Right lung (tissue), 5 donors: Measurements from ENCODE around the gene RBPMS2. TPM values are rescaled to one million over a fixed set of nuclear protein-coding genes. Genes with fewer than 3 reads are reported as not detected.
A peak's percentile ranks its signal among the peaks of the same experiment; 100 is the strongest.

Experiments used
- DNase-seq, 2 donors: peaks; one replicate each; pipeline ENCODE4 v3.0.0-alpha.2; 2013
- polyA plus RNA-seq, 5 donors: library from polyadenylated mRNA; unstranded; fragments of 120-200 nt; gene quantifications; one replicate each; pipeline versions ENCODE4 v1.2.1 to v1.2.3, GENCODE V29; 2013; ENCODE audit warnings: inconsistent platforms in 1 of 5, low replicate concordance in 1 of 5; ENCODE audit not compliant: insufficient read length in 5 of 5, insufficient read depth in 1 of 5

RBPMS2 gene
- polyA plus RNA-seq, 5 donors = 6.1 to 10.5 (median 7.6) TPM

GRCh38 chr15:64731012-64731804 lies 44.2 kb downstream of the RBPMS2 start:
- peak; percentile 70 to 77 for DNase-seq

GRCh38 chr15:64730151-64730550 lies 45.2 kb downstream of the RBPMS2 start:
- DNase-seq = no peak

GRCh38 chr15:64720188-64720587 lies 55.2 kb downstream of the RBPMS2 start:
- no peak for DNase-seq

GRCh38 chr15:64717735-64718495 lies 57.5 kb downstream of the RBPMS2 start:
- no peak for DNase-seq

- DNase-seq = no peak
Observed at GRCh38 chr15:64717130-64717529, 58.3 kb downstream of the RBPMS2 start.

GRCh38 chr15:64716452-64716851 lies 58.9 kb downstream of the RBPMS2 start:
- no peak for DNase-seq

GRCh38 chr15:64713592-64713991 lies 61.8 kb downstream of the RBPMS2 start:
- DNase-seq = no peak

- DNase-seq = no peak
Observed at GRCh38 chr15:64712353-64712752, 63.0 kb downstream of the RBPMS2 start.

GRCh38 chr15:64710676-64711428 lies 64.5 kb downstream of the RBPMS2 start:
- no peak for DNase-seq

GRCh38 chr15:64706011-64706911 lies 69.1 kb downstream of the RBPMS2 start:
- DNase-seq = no peak

GRCh38 chr15:64705006-64705405 lies 70.4 kb downstream of the RBPMS2 start:
- no peak for DNase-seq

- no peak for DNase-seq
Observed at GRCh38 chr15:64703632-64703959, 71.8 kb downstream of the RBPMS2 start.

- peak; percentile 96 to 97 for DNase-seq
Observed at GRCh38 chr15:64702816-64703631, 72.4 kb downstream of the RBPMS2 start.

GRCh38 chr15:64701482-64702184 lies 73.8 kb downstream of the RBPMS2 start:
- DNase-seq = no peak

GRCh38 chr15:64701051-64701450 lies 74.3 kb downstream of the RBPMS2 start:
- DNase-seq = no peak

- peak; percentile 65 to 70 for DNase-seq
Observed at GRCh38 chr15:64699751-64700388, 75.5 kb downstream of the RBPMS2 start.

GRCh38 chr15:64698823-64699222 lies 76.6 kb downstream of the RBPMS2 start:
- DNase-seq = no peak

GRCh38 chr15:64697911-64698369 lies 77.4 kb downstream of the RBPMS2 start:
- no peak for DNase-seq

- no peak for DNase-seq
Observed at GRCh38 chr15:64696481-64696880, 78.9 kb downstream of the RBPMS2 start.
